K562 (cell line): ENCODE measurements around the gene LY6G6C. TPM values are rescaled to one million over a fixed set of nuclear protein-coding genes. Genes with fewer than 3 reads are reported as not detected.
A peak's percentile ranks its signal among the peaks of the same experiment; 100 is the strongest.

Experiments
- ATF1 ChIP-seq, 2 experiments: fragments of 450-650 bp in 1 of 2; IDR thresholded peaks; 2 replicates each; pipeline ENCODE4 v1.6.1; 2016; ENCODE audit warnings: missing compliant biosample characterization in 1 of 2, missing genetic modification characterization in 1 of 2
- BHLHE40 ChIP-seq: IDR thresholded peaks from 2 replicates; pipeline ENCODE4 v1.6.1; 2011; ENCODE audit warnings: low read length, improper control_type of control experiment
- HLTF ChIP-seq: fragments of 450-650 bp; IDR thresholded peaks from 2 replicates; pipeline ENCODE4 v1.6.1; 2016
- MTF1 ChIP-seq: fragments of 250-450 bp; sonication (Bioruptor Pico); IDR thresholded peaks from 2 replicates; pipeline ENCODE4 v1.9.0; 2021; ENCODE audit warnings: moderate library complexity, mild to moderate bottlenecking, inconsistent platforms, borderline replicate concordance
- RREB1 ChIP-seq: fragments of 250-450 bp; sonication (Bioruptor Pico); IDR thresholded peaks from 2 replicates; pipeline ENCODE4 v1.4.0; 2020
- SAP30 ChIP-seq: fragments of 200-600 bp; sonication (generic); IDR thresholded peaks from 2 replicates; pipeline ENCODE4 v1.6.1; 2012; ENCODE audit warnings: borderline replicate concordance, low read depth, mild to moderate bottlenecking, moderate library complexity, low read length, control low read depth, inconsistent platforms; ENCODE audit not compliant: insufficient read depth, poor library complexity, severe bottlenecking
- TOE1 ChIP-seq, 2 experiments: fragments of 450-650 bp in 1 of 2; sonication (generic) in 1 of 2; formaldehyde crosslinking in 1 of 2; IDR thresholded peaks; 2 replicates each; pipeline versions ENCODE4 v1.7.1 to v1.8.0; 2016 to 2022; ENCODE audit warnings: borderline replicate concordance in 2 of 2, mild to moderate bottlenecking in 2 of 2, antibody characterized with exemption in 1 of 2, inconsistent platforms in 1 of 2, low read depth in 1 of 2, missing genetic modification reagents in 1 of 2, moderate library complexity in 1 of 2
- TSC22D4 ChIP-seq: fragments of 450-650 bp; IDR thresholded peaks from 2 replicates; pipeline ENCODE4 v1.6.1; 2016; ENCODE audit warnings: missing genetic modification characterization, missing biosample characterization, control low read depth
- WHSC1 ChIP-seq: IDR thresholded peaks from one replicate; pipeline ENCODE4 v1.6.1; 2012; ENCODE audit warnings: low read length, control low read depth, inconsistent platforms
- ZNF445 ChIP-seq: fragments of 250-450 bp; sonication (Bioruptor Pico); IDR thresholded peaks from 2 replicates; pipeline ENCODE4 v1.4.0; 2020; ENCODE audit warnings: low read depth, mild to moderate bottlenecking, moderate library complexity
- ZNF655 ChIP-seq: fragments of 250-450 bp; sonication (Bioruptor Pico); IDR thresholded peaks from 2 replicates; pipeline ENCODE4 v1.5.0; 2021
- ZNF699 ChIP-seq: fragments of 250-450 bp; sonication (Bioruptor Pico); IDR thresholded peaks from 2 replicates; pipeline ENCODE4 v1.8.0; 2021; ENCODE audit warnings: mild to moderate bottlenecking, moderate library complexity; ENCODE audit not compliant: insufficient replicate concordance
- ZSCAN32 ChIP-seq: fragments of 450-650 bp; formaldehyde crosslinking; IDR thresholded peaks from 2 replicates; pipeline ENCODE4 v1.4.0; 2020; ENCODE audit warnings: mild to moderate bottlenecking, moderate library complexity
- polyA plus RNA-seq, 8 experiments: library from polyadenylated mRNA; depleted of rRNA in 4 of 8; stranded (reverse) in 5 of 8; unstranded in 3 of 8; fragments of >200 nt; fragmentation: Nextera tagmentation in 2 of 8; fragmentation: Illumina TruSeq in 1 of 8; extraction: Ambion mirVana in 2 of 8; extraction: Trizol in 1 of 8; gene quantifications; 2 replicates each; pipeline versions ENCODE4 v1.2.1 to v1.2.3, GENCODE V29; 2011 to 2014; ENCODE audit warnings: inconsistent platforms in 1 of 8, missing spikeins in 1 of 8
- total RNA-seq, 7 experiments: library from RNA; depleted of rRNA in 6 of 7; stranded (reverse); fragments of >200 nt in 6 of 7; fragmentation: Illumina TruSeq in 2 of 7; extraction: Trizol in 2 of 7; gene quantifications; 2 replicates each; pipeline versions ENCODE4 v1.2.1 to v1.2.3, GENCODE V29; 2011 to 2021; ENCODE audit warnings: low replicate concordance in 1 of 7
- TF ChIP-seq, protein P1 (sequence below): fragments of 200-800 bp; sonication (Bioruptor generic); IDR thresholded peaks from 2 replicates; pipeline ENCODE4 v1.6.1; 2017; ENCODE audit warnings: missing genetic modification characterization, missing compliant biosample characterization
- TF ChIP-seq, protein P2 (sequence below), 2 experiments: fragments of 200-800 bp in 1 of 2; sonication (Bioruptor generic) in 1 of 2; sonication (generic) in 1 of 2; formaldehyde crosslinking in 1 of 2; IDR thresholded peaks in 1 of 2; conservative IDR thresholded peaks in 1 of 2; 2 replicates each; pipeline versions ENCODE4 v1.5.0 to v1.6.1; 2016 to 2020; ENCODE audit warnings: missing compliant biosample characterization in 1 of 2, missing genetic modification characterization in 1 of 2, missing genetic modification reagents in 1 of 2

The LY6G6C gene
- total and polyA plus RNA-seq, 9 of the 15 experiments (the other 6 are each of a cell fraction or from before 2014, with no cell fraction given) = 0.06 to 0.20 TPM; not detected in 7

- TF ChIP-seq RREB1 (CRISPR knock-in tag) (no peak; the same call in 1 of the 2 replicates), ZNF445 (CRISPR knock-in tag) (no peak; the same call in 1 of the 2 replicates), ATF1 (CRISPR knock-in tag; IDR thresholded peaks at IDR 0.05) (no peak), ATF1 (tag; IDR thresholded peaks at IDR 0.05) (peak; percentile 94), HLTF (peak; percentile 80; the same call in 1 of the 2 replicates), SAP30 (peak; percentile 93), ZNF699 (CRISPR knock-in tag) (no peak), MTF1 (CRISPR knock-in tag) (no peak), ZSCAN32 (peak; percentile 24; the same call in 1 of the 2 replicates), BHLHE40 (peak; percentile 98), TSC22D4 (tag) (no peak), TOE1 (IDR thresholded peaks at IDR 0.05; ENCODE audit: borderline replicate concordance) (no peak), TOE1 (CRISPR knock-in tag; IDR thresholded peaks at IDR 0.05; ENCODE audit: borderline replicate concordance, low read depth) (peak; percentile 97; the same call in 1 of the 2 replicates), WHSC1 (no peak), ZNF655 (CRISPR knock-in tag) (no peak)
- TF ChIP-seq, protein P1, sequence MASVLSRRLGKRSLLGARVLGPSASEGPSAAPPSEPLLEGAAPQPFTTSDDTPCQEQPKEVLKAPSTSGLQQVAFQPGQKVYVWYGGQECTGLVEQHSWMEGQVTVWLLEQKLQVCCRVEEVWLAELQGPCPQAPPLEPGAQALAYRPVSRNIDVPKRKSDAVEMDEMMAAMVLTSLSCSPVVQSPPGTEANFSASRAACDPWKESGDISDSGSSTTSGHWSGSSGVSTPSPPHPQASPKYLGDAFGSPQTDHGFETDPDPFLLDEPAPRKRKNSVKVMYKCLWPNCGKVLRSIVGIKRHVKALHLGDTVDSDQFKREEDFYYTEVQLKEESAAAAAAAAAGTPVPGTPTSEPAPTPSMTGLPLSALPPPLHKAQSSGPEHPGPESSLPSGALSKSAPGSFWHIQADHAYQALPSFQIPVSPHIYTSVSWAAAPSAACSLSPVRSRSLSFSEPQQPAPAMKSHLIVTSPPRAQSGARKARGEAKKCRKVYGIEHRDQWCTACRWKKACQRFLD (CRISPR knock-in tag) = no peak
- TF ChIP-seq, protein P2, sequence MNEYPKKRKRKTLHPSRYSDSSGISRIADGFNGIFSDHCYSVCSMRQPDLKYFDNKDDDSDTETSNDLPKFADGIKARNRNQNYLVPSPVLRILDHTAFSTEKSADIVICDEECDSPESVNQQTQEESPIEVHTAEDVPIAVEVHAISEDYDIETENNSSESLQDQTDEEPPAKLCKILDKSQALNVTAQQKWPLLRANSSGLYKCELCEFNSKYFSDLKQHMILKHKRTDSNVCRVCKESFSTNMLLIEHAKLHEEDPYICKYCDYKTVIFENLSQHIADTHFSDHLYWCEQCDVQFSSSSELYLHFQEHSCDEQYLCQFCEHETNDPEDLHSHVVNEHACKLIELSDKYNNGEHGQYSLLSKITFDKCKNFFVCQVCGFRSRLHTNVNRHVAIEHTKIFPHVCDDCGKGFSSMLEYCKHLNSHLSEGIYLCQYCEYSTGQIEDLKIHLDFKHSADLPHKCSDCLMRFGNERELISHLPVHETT (CRISPR knock-in tag; conservative IDR thresholded peaks at IDR 0.05 in 1 of 2, IDR thresholded peaks at IDR 0.05 in 1 of 2) = no peak
Observed at GRCh38 chr6:31739639-31740396, 18.3 kb upstream of the LY6G6C start, which contains the start of gene MSH5 (continued).
